A549 (cell line): Measurements from ENCODE around the gene OTOG. TPM values are rescaled to one million over a fixed set of nuclear protein-coding genes. Genes with fewer than 3 reads are reported as not detected.

Experiments used
- ATAC-seq, 2 experiments: fragments of 200-7000 bp in 1 of 2; fragments of >200 bp in 1 of 2; cut with Nextera tagmentation in 1 of 2; cut with Tn5 transposase in 1 of 2; 3 replicates each; pipeline versions ENCODE4 v1.8.0 to v1.9.1; 2018 to 2020; ENCODE audit warnings: mild to moderate bottlenecking in 1 of 2, moderate library complexity in 1 of 2
- CTCF ChIA-PET: fragments of 300-600 bp; sonication (Branson Sonifier 250); formaldehyde crosslinking; extraction: SDS; loops from one replicate; lab custom pipeline; 2021; ENCODE audit warnings: antibody characterized with exemption, inconsistent platforms; lab: Yijun Ruan, JAX
- POLR2A ChIA-PET: fragments of 350-600 bp; formaldehyde crosslinking; extraction: SDS; loops from one replicate; lab custom pipeline; 2021; ENCODE audit warnings: antibody characterized with exemption, inconsistent platforms; lab: Yijun Ruan, JAX
- DNase-seq, 2 experiments: peaks; one replicate each; pipeline versions ENCODE4 v3.0.0 to v3.0.0-alpha.2; 2011 to 2016; ENCODE audit warnings: low read depth in 1 of 2, low spot score in 1 of 2
- FAIRE-seq: peaks from 2 replicates; lab custom pipeline; 2011; peaks lifted over from hg19 to GRCh38; lab: Jason Lieb, UNC
- H3K27ac ChIP-seq, 2 experiments: fragments of >200 bp; sonication (Bioruptor Twin); formaldehyde crosslinking; 3 replicates each; pipeline ENCODE4 v1.5.1; 2016 to 2017
- H3K4me1 ChIP-seq: fragments of >200 bp; sonication (Bioruptor Twin); formaldehyde crosslinking; 3 replicates; pipeline ENCODE4 v1.6.1; 2016
- H3K4me2 ChIP-seq: fragments of >200 bp; sonication (Bioruptor Twin); formaldehyde crosslinking; 3 replicates; pipeline ENCODE4 v1.6.1; 2016
- H3K4me3 ChIP-seq: fragments of >200 bp; sonication (Bioruptor Twin); formaldehyde crosslinking; 3 replicates; pipeline ENCODE4 v1.5.1; 2016
- H3K9me3 ChIP-seq: fragments of >200 bp; sonication (Bioruptor Twin); formaldehyde crosslinking; 3 replicates; pipeline ENCODE4 v1.6.1; 2016
- CBX2 ChIP-seq: fragments of 200-600 bp; sonication (generic); IDR thresholded peaks from 2 replicates; pipeline ENCODE4 v1.6.1; 2016; ENCODE audit warnings: low read depth, mild to moderate bottlenecking, borderline replicate concordance
- CBX8 ChIP-seq: fragments of 200-600 bp; sonication (generic); IDR thresholded peaks from 2 replicates; pipeline ENCODE4 v1.6.1; 2016
- CEBPB ChIP-seq, 2 experiments: fragments of >200 bp in 1 of 2; sonication (Bioruptor Twin) in 1 of 2; formaldehyde crosslinking in 1 of 2; IDR thresholded peaks; 2 replicates each; pipeline ENCODE4 v1.6.1; 2012 to 2016
- CHD4 ChIP-seq: fragments of 200-600 bp; sonication (generic); IDR thresholded peaks from 2 replicates; pipeline ENCODE4 v1.6.1; 2016; ENCODE audit warnings: antibody characterized with exemption, mild to moderate bottlenecking, borderline replicate concordance
- EP300 ChIP-seq, 2 experiments: fragments of >200 bp; sonication (Bioruptor Twin); formaldehyde crosslinking; IDR thresholded peaks; 2 replicates in 1 of 2; 3 replicates in 1 of 2; pipeline ENCODE4 v1.6.1; 2016 to 2017
- ESRRA ChIP-seq: fragments of 150-350 bp; IDR thresholded peaks from 2 replicates; pipeline ENCODE4 v1.6.1; 2014; ENCODE audit warnings: mild to moderate bottlenecking, low read length, borderline replicate concordance
- HDAC2 ChIP-seq: fragments of 200-600 bp; sonication (generic); IDR thresholded peaks from 2 replicates; pipeline ENCODE4 v1.6.1; 2016
- JUNB ChIP-seq: fragments of >200 bp; sonication (Bioruptor Twin); formaldehyde crosslinking; IDR thresholded peaks from 2 replicates; pipeline ENCODE4 v1.6.1; 2016
- KDM1A ChIP-seq: fragments of 200-600 bp; sonication (generic); IDR thresholded peaks from 2 replicates; pipeline ENCODE4 v1.6.1; 2016; ENCODE audit warnings: low read depth, mild to moderate bottlenecking
- MAZ ChIP-seq: fragments of 150-350 bp; IDR thresholded peaks from 2 replicates; pipeline ENCODE4 v1.6.1; 2014; ENCODE audit warnings: antibody characterized with exemption, low read depth, low read length, borderline replicate concordance
- MYC ChIP-seq: IDR thresholded peaks from 2 replicates; pipeline ENCODE4 v1.6.1; 2012; ENCODE audit warnings: mild to moderate bottlenecking, inconsistent platforms, low read length, improper control_type of control experiment, borderline replicate concordance
- NPAS2 ChIP-seq: fragments of 250-450 bp; sonication (Bioruptor Pico); IDR thresholded peaks from 2 replicates; pipeline ENCODE4 v1.8.0; 2022; ENCODE audit warnings: mild to moderate bottlenecking, moderate library complexity, borderline replicate concordance
- POLR2AphosphoS2 ChIP-seq: conservative IDR thresholded peaks from 2 replicates; pipeline ENCODE4 v1.6.1; 2012; ENCODE audit warnings: low read length, improper control_type of control experiment, inconsistent platforms
- RCOR1 ChIP-seq: fragments of 150-350 bp; IDR thresholded peaks from 2 replicates; pipeline ENCODE4 v1.6.1; 2014; ENCODE audit warnings: antibody characterized with exemption, low read length, low read depth
- REST ChIP-seq: fragments of 200-600 bp; sonication (generic); IDR thresholded peaks from 2 replicates; pipeline ENCODE4 v1.6.1; 2016; ENCODE audit warnings: antibody characterized with exemption, mild to moderate bottlenecking, moderate library complexity
- RFX5 ChIP-seq: fragments of 450-650 bp; IDR thresholded peaks from 2 replicates; pipeline ENCODE4 v1.7.1; 2014; ENCODE audit warnings: antibody characterized with exemption, mild to moderate bottlenecking, moderate library complexity
- TP53 ChIP-seq: fragments of 250-450 bp; sonication (Bioruptor Pico); IDR thresholded peaks from 2 replicates; pipeline ENCODE4 v1.5.0; 2021; ENCODE audit warnings: mild to moderate bottlenecking, moderate library complexity
- USF2 ChIP-seq: fragments of 450-650 bp; IDR thresholded peaks from 2 replicates; pipeline ENCODE4 v1.6.1; 2014; ENCODE audit warnings: antibody characterized with exemption
- ZC3H11A ChIP-seq: fragments of 450-650 bp; IDR thresholded peaks from 2 replicates; pipeline ENCODE4 v1.6.1; 2014; ENCODE audit warnings: antibody characterized with exemption, mild to moderate bottlenecking
- ZFP36 ChIP-seq: fragments of 450-650 bp; IDR thresholded peaks from 2 replicates; pipeline ENCODE4 v1.6.1; 2014; ENCODE audit warnings: borderline replicate concordance; ENCODE audit not compliant: partially characterized antibody
- ZSCAN20 ChIP-seq: fragments of 250-450 bp; sonication (Bioruptor Pico); IDR thresholded peaks from 2 replicates; pipeline ENCODE4 v1.8.0; 2022; ENCODE audit warnings: mild to moderate bottlenecking, moderate library complexity
- WGBS: methylation state at CpG from one replicate; pipeline ENCODE4 v1.1.6; 2017; ENCODE audit errors: missing lambda C conversion rate; 5-methylcytosine and 5-hydroxymethylcytosine counted together
- polyA plus RNA-seq, 4 experiments: library from polyadenylated mRNA; depleted of rRNA in 3 of 4; stranded (reverse); fragments of >200 nt; fragmentation: RNase III in 1 of 4; extraction: RNeasy Plus Mini Kit Qiagen cat#74134 plus additional on column Dnase treatment in 1 of 4; gene quantifications; 2 replicates in 3 of 4; 3 replicates in 1 of 4; pipeline ENCODE4 v1.2.3, GENCODE V29; 2011 to 2017
- TF ChIP-seq, protein P1 (sequence below): fragments of 250-450 bp; sonication (Bioruptor Pico); IDR thresholded peaks from 2 replicates; pipeline ENCODE4 v1.5.0; 2021; ENCODE audit warnings: mild to moderate bottlenecking, moderate library complexity, borderline replicate concordance

The OTOG gene
- polyA plus RNA-seq, 2 of the 4 experiments (the other 2 are of a cell fraction), result not detected

- no peak for FAIRE-seq
- no peak; a peak in 1 of 6 replicates for ATAC-seq
- Histone ChIP-seq H3K4me1 (no peaks in the 10 kb centered on the region), H3K27ac (no peak overlapping the region), H3K9me3 (no peaks in the 10 kb centered on the region), H3K4me2 (no peak overlapping the region), H3K4me3 (no peak overlapping the region)
- TF ChIP-seq CBX8 (no peak), POLR2AphosphoS2 (no peak), JUNB (no peak), EP300 (IDR thresholded peaks at IDR 0.05) (no peak), RCOR1 (no peak), REST (no peak), ESRRA (no peak), USF2 (no peak)
- TF ChIP-seq, protein P1, sequence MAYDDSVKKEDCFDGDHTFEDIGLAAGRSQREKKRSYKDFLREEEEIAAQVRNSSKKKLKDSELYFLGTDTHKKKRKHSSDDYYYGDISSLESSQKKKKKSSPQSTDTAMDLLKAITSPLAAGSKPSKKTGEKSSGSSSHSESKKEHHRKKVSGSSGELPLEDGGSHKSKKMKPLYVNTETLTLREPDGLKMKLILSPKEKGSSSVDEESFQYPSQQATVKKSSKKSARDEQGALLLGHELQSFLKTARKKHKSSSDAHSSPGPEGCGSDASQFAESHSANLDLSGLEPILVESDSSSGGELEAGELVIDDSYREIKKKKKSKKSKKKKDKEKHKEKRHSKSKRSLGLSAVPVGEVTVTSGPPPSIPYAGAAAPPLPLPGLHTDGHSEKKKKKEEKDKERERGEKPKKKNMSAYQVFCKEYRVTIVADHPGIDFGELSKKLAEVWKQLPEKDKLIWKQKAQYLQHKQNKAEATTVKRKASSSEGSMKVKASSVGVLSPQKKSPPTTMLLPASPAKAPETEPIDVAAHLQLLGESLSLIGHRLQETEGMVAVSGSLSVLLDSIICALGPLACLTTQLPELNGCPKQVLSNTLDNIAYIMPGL (CRISPR knock-in tag), result no peak
- POLR2A ChIA-PET, result no interaction called here
- no peak for DNase-seq
- CTCF ChIA-PET, result interaction anchor here (0.8 to 1.5 kb wide), 2 partner anchors 9 to 24 kb away, joined by 3 read pairs; no protein-coding TSS in a partner anchor
- WGBS, result 53% methylated on average over 8 of the region's 14 CpGs
Observed at GRCh38 chr11:17633987-17634775, 87.1 kb downstream of the OTOG start.

DNA sequence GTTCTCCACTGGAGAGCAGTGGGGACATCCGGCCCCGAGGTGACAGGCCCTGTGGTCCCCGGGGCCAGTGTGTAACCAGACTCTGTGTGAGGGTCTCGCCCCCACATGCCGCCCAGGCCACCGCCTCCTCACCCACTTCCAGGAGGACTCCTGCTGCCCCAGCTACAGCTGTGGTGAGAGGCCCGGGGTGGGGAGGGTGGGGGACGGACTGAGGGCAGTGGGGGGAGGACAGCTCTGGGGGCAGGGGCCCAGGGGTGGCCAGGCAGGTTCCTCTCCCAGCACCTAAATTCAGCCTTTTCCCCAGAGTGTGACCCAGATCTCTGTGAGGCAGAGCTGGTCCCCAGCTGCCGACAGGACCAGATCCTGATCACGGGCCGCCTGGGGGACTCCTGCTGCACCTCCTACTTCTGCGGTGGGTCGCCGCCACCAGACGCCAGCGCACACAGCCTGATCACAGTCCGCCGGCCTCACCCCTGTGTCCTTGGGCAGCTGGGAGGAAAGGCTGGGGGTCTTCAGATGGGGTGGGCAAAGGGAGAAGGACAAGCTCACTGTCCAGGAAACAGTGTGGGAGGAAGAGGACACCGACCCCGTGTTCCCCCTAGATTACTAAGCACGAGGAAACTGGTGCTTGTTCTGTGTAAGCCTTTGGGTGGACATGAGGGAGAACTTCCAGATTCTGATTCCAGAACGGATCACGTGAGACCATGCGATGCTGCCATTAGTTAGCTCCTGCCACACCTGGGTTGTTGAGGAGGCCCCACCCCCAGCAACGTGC lies 87.9 kb downstream of the OTOG start:
- ATAC-seq, result no peak
- no peak for DNase-seq
- H3K27ac ChIP-seq, result no peak overlapping the region
- no peak overlapping the region for H3K4me3 ChIP-seq
- FAIRE-seq, result no peak
- no peaks in the 10 kb centered on the region for H3K9me3 ChIP-seq
- H3K4me1 ChIP-seq, result no peaks in the 10 kb centered on the region
- H3K4me2 ChIP-seq, result no peak overlapping the region
- CTCF ChIA-PET, result interaction anchor here (1.5 kb wide), 1 partner anchor 8 kb away, joined by 3 read pairs; no protein-coding TSS in a partner anchor
- WGBS, result 59% methylated on average over 21 of the region's 25 CpGs
- POLR2A ChIA-PET, result no interaction called here
- TF ChIP-seq REST (no peak), ZFP36 (no peak), CHD4 (no peak), USF2 (no peak), RFX5 (no peak), KDM1A (no peak), CBX2 (no peak), ZC3H11A (no peak), EP300 (IDR thresholded peaks at IDR 0.05) (no peak), MYC (no peak), MAZ (no peak), ZSCAN20 (CRISPR knock-in tag) (no peak), CEBPB (IDR thresholded peaks at IDR 0.05) (no peak), TP53 (CRISPR knock-in tag) (no peak), HDAC2 (no peak), NPAS2 (CRISPR knock-in tag) (no peak)
